GM12891 (cell line): ENCODE measurements around the gene RIMS4.

ENCODE experiments used
- DNase-seq: peaks from one replicate; pipeline ENCODE4 v3.0.0; 2011; ENCODE audit warnings: low spot score; ENCODE audit not compliant: insufficient read length
- FAIRE-seq: peaks from 2 replicates; lab custom pipeline; 2011; peaks lifted over from hg19 to GRCh38; lab: Jason Lieb, UNC
- PAX5 ChIP-seq: IDR thresholded peaks from 2 replicates; pipeline ENCODE4 v1.6.1; 2011; ENCODE audit warnings: low read length, moderate library complexity, mild to moderate bottlenecking; ENCODE audit not compliant: insufficient read depth, severe bottlenecking
- POLR2A ChIP-seq: IDR thresholded peaks from 2 replicates; pipeline ENCODE4 v1.6.1; 2011; ENCODE audit warnings: low read depth, low read length, control low read depth
- POLR2AphosphoS5 ChIP-seq: IDR thresholded peaks from 2 replicates; pipeline ENCODE4 v1.6.1; 2011; ENCODE audit warnings: low read depth, low read length, control low read depth
- POU2F2 ChIP-seq: IDR thresholded peaks from 2 replicates; pipeline ENCODE4 v1.6.1; 2011; ENCODE audit warnings: low read depth, mild to moderate bottlenecking, control low read depth, low read length, moderate library complexity
- SPI1 ChIP-seq: IDR thresholded peaks from 2 replicates; pipeline ENCODE4 v1.6.1; 2011; ENCODE audit warnings: low read depth, low read length, control low read depth
- TAF1 ChIP-seq: IDR thresholded peaks from 2 replicates; pipeline ENCODE4 v1.6.1; 2011; ENCODE audit warnings: low read depth, low read length, control low read depth

RIMS4 gene

GRCh38 chr20:44843876-44844275, 33.5 kb upstream of the RIMS4 start:
- FAIRE-seq (no peak), DNase-seq (no peak)
- TF ChIP-seq POLR2A = no peak
- no peak for TF ChIP-seq SPI1
- no peak for TF ChIP-seq PAX5
- no peak for TF ChIP-seq POU2F2
- no peak for TF ChIP-seq TAF1
- TF ChIP-seq POLR2AphosphoS5 = no peak

GRCh38 chr20:44841955-44842354, 31.6 kb upstream of the RIMS4 start:
- TF ChIP-seq PAX5 (no peak), SPI1 (no peak), TAF1 (no peak)
- FAIRE-seq (no peak), DNase-seq (no peak)

GRCh38 chr20:44840826-44841225, 30.5 kb upstream of the RIMS4 start:
- FAIRE-seq = no peak

GRCh38 chr20:44839481-44839880, 29.1 kb upstream of the RIMS4 start:
- FAIRE-seq = no peak
- TF ChIP-seq TAF1 (no peak), POLR2AphosphoS5 (no peak), POU2F2 (no peak), POLR2A (no peak), SPI1 (no peak)

More at GRCh38 chr20:44840826-44841225, 30.5 kb upstream of the RIMS4 start:
- TF ChIP-seq SPI1 = no peak
- TF ChIP-seq POU2F2 = no peak
- no peak for TF ChIP-seq TAF1
- no peak for TF ChIP-seq PAX5
- no peak for TF ChIP-seq POLR2A
- TF ChIP-seq POLR2AphosphoS5 = no peak
- DNase-seq = no peak

GRCh38 chr20:44838521-44838920, 28.2 kb upstream of the RIMS4 start:
- FAIRE-seq (no peak), DNase-seq (no peak)
- TF ChIP-seq TAF1 (no peak), POU2F2 (no peak), POLR2AphosphoS5 (no peak), PAX5 (no peak), SPI1 (no peak), POLR2A (no peak)

More at GRCh38 chr20:44839481-44839880, 29.1 kb upstream of the RIMS4 start:
- no peak for DNase-seq

- FAIRE-seq (no peak), DNase-seq (no peak)
- TF ChIP-seq POLR2A (no peak), PAX5 (no peak), TAF1 (no peak), POLR2AphosphoS5 (no peak), SPI1 (no peak), POU2F2 (no peak)
These were observed 27.6 kb upstream of the RIMS4 start for GRCh38 chr20:44837946-44838345.

- TF ChIP-seq POLR2AphosphoS5 (no peak), POLR2A (no peak), PAX5 (no peak), SPI1 (no peak)
- no peak for FAIRE-seq
- no peak for DNase-seq
These were observed 26.3 kb upstream of the RIMS4 start for GRCh38 chr20:44836601-44837120.

- TF ChIP-seq SPI1 (no peak), TAF1 (no peak), POLR2AphosphoS5 (no peak), POU2F2 (no peak), PAX5 (no peak), POLR2A (no peak)
- FAIRE-seq = no peak
- DNase-seq = no peak
These were observed 25.4 kb upstream of the RIMS4 start for GRCh38 chr20:44835661-44836221.

- FAIRE-seq (no peak), DNase-seq (no peak)
- no peak for TF ChIP-seq TAF1
- TF ChIP-seq POLR2AphosphoS5 = no peak
- no peak for TF ChIP-seq POLR2A
- no peak for TF ChIP-seq POU2F2
- TF ChIP-seq SPI1 = no peak
- no peak for TF ChIP-seq PAX5
These were observed 24.8 kb upstream of the RIMS4 start for GRCh38 chr20:44835116-44835515.

GRCh38 chr20:44834693-44835092, 24.3 kb upstream of the RIMS4 start:
- no peak for TF ChIP-seq POLR2A
- no peak for TF ChIP-seq POLR2AphosphoS5
- no peak for TF ChIP-seq POU2F2
- TF ChIP-seq TAF1 = no peak
- no peak for TF ChIP-seq PAX5
- TF ChIP-seq SPI1 = no peak
- FAIRE-seq = no peak

GRCh38 chr20:44833437-44833836, 23.1 kb upstream of the RIMS4 start:
- DNase-seq (no peak), FAIRE-seq (no peak)
- TF ChIP-seq POLR2AphosphoS5 (no peak), PAX5 (no peak), SPI1 (no peak), POLR2A (no peak), POU2F2 (no peak), TAF1 (no peak)

More at GRCh38 chr20:44834693-44835092, 24.3 kb upstream of the RIMS4 start:
- DNase-seq = no peak
